ENCODE results near the gene PFKP.
A peak's percentile ranks its signal among the peaks of the same experiment; 100 is the strongest.
"Not testable (repeated sequence)": the region's sequence is repeated elsewhere in the genome, so short reads cannot be mapped to it uniquely, and the experiment has no call there.

The PFKP gene

GRCh38 chr10:3046981-3047547 lies 20.3 kb upstream of the PFKP start:
- DNase-seq (ENCODE audit: low read depth in 2 of 2), result no peak

- no peak for DNase-seq (ENCODE audit: low read depth in 2 of 2)
These were observed 19.8 kb upstream of the PFKP start for GRCh38 chr10:3047596-3047995.

GRCh38 chr10:3048119-3049019 lies 19.0 kb upstream of the PFKP start:
- DNase-seq (ENCODE audit: low read depth in 2 of 2), result no peak

GRCh38 chr10:3051692-3052091 lies 15.7 kb upstream of the PFKP start:
- no peak for DNase-seq (ENCODE audit: low read depth in 2 of 2)

- no peak for DNase-seq (ENCODE audit: low read depth in 2 of 2)
These were observed 14.2 kb upstream of the PFKP start for GRCh38 chr10:3053155-3053554.

GRCh38 chr10:3054183-3054850 lies 13.0 kb upstream of the PFKP start:
- DNase-seq (ENCODE audit: low read depth in 2 of 2), result no peak

- no peak for DNase-seq (ENCODE audit: low read depth in 2 of 2)
These were observed 12.5 kb upstream of the PFKP start for GRCh38 chr10:3054851-3055199.

- DNase-seq (ENCODE audit: low read depth in 2 of 2), result no peak
These were observed 10.9 kb upstream of the PFKP start for GRCh38 chr10:3056280-3057037.

GRCh38 chr10:3057946-3058345 lies 9.4 kb upstream of the PFKP start:
- no peak for DNase-seq (ENCODE audit: low read depth in 2 of 2)

GRCh38 chr10:3059974-3060373 lies 7.4 kb upstream of the PFKP start:
- no peak for DNase-seq (ENCODE audit: low read depth in 2 of 2)

- no peak for DNase-seq (ENCODE audit: low read depth in 2 of 2)
These were observed 6.9 kb upstream of the PFKP start for GRCh38 chr10:3060481-3060889.

- not testable (repeated sequence) for DNase-seq (ENCODE audit: low read depth in 2 of 2)
These were observed 5.9 kb upstream of the PFKP start for GRCh38 chr10:3061323-3061898.

- no peak for DNase-seq (ENCODE audit: low read depth in 2 of 2)
These were observed 4.7 kb upstream of the PFKP start for GRCh38 chr10:3062502-3063186.

- no peak for DNase-seq (ENCODE audit: low read depth in 2 of 2)
These were observed 2.9 kb upstream of the PFKP start for GRCh38 chr10:3064423-3064822.

- DNase-seq (ENCODE audit: low read depth in 2 of 2), result no peak
These were observed 1.7 kb upstream of the PFKP start for GRCh38 chr10:3065622-3066021.

- no peak for DNase-seq (ENCODE audit: low read depth in 2 of 2)
These were observed 831 bp upstream of the PFKP start for GRCh38 chr10:3066317-3067117.

- no peak for DNase-seq (ENCODE audit: low read depth in 2 of 2)
These were observed 471 bp downstream of the PFKP start for GRCh38 chr10:3067859-3068179.

GRCh38 chr10:3068201-3068967 lies 1.0 kb downstream of the PFKP start:
- DNase-seq (ENCODE audit: low read depth in 2 of 2), result peak; percentile 54 to 61

- peak in 1 of 2 donors; percentile 12 for DNase-seq (ENCODE audit: low read depth in 2 of 2)
These were observed 1.8 kb downstream of the PFKP start for GRCh38 chr10:3068968-3069737.
